HG02571 (cell line): Measurements from ENCODE around the gene HIVEP3.

Experiments used
- ATAC-seq: cut with Tn5 transposase; IDR thresholded peaks from one replicate; pipeline ENCODE4 v1.9.1; 2021; ENCODE audit warnings: mild to moderate bottlenecking, moderate library complexity; ENCODE audit not compliant: unreplicated experiment

HIVEP3 gene

GRCh38 chr1:41480204-41481108 lies 438.3 kb downstream of the HIVEP3 start:
- no peak for ATAC-seq

DNA sequence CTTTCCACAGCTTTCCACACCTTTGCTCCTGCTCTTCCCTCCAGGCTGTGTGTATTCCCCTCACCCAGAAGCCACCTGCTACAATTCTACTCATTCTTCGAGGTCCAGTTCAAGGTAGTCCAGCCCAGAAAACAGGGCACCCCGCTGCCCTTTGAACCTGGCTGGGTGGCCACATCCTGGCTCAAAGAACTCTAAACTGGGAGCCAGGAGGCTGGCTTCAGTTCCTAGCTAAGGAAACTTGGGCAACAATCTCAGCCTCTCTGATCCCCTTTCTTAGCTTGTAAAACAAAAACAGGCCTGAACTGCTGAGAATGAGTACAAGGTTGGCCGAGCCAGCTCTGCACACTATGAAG lies 438.9 kb downstream of the HIVEP3 start:
- ATAC-seq = no peak

GRCh38 chr1:41479000-41479807 lies 439.5 kb downstream of the HIVEP3 start:
- ATAC-seq = no peak

GRCh38 chr1:41478118-41478748 lies 440.5 kb downstream of the HIVEP3 start:
- ATAC-seq = no peak

GRCh38 chr1:41476807-41477361 lies 441.8 kb downstream of the HIVEP3 start:
- no peak for ATAC-seq

- ATAC-seq = no peak
These were observed 442.7 kb downstream of the HIVEP3 start for GRCh38 chr1:41475859-41476567.

DNA sequence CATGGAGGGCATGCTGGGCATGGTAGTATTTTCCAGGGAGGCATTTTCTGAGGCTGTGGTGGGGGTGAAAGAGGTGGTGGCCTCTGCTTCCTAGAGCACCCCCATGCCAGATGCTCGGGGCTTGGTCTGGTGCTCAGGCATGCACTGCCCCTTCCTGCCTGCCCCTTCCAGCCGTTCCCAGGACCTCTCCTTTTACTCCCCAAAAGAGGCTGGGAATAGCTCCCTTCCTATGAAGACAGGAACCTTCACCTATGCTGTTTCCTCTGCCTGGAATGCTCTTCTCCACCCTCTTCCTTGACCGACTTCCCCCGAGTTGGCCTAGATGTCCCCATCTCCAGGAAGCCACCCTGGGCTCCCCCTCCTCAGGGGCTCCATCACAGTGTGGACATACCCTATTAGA lies 443.4 kb downstream of the HIVEP3 start:
- ATAC-seq = no peak

DNA sequence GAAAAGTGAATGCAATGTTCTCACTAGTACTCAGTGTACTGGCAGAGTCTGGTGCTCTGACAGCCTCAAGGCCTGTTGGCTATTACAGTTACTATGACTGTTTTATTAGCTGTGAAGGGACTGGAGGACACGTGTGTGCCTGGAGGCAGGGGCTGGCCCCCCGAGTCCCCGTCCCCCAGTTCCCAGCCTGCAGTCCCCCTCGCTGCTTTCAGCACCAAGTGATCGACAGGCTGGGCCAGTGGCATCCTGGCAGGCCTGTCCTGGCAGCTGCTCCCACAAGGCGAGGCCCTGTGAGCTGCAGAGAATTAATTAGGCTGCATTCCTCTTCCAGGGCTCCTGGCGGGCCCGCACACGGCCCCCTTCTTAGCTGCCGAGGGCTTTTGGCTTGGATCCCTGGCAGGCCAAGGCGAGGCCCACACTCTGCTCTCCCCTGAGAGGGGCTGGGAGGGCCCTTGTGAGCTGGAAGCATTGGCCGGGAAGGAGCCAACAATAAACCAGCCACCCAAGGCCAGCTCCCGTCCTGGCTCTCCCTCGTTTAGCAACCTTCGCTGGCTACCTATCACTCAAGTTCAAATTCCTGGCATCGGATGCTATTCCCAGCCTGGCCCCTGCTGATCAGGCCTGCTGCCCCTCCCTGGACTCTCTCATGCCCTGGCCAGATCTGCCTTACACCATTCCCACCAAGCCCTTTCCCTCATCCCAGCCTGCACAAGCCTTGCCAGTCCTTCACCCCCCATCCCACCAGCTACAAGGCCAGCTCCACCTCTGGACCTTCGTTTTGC lies 444.0 kb downstream of the HIVEP3 start:
- ATAC-seq = no peak

DNA sequence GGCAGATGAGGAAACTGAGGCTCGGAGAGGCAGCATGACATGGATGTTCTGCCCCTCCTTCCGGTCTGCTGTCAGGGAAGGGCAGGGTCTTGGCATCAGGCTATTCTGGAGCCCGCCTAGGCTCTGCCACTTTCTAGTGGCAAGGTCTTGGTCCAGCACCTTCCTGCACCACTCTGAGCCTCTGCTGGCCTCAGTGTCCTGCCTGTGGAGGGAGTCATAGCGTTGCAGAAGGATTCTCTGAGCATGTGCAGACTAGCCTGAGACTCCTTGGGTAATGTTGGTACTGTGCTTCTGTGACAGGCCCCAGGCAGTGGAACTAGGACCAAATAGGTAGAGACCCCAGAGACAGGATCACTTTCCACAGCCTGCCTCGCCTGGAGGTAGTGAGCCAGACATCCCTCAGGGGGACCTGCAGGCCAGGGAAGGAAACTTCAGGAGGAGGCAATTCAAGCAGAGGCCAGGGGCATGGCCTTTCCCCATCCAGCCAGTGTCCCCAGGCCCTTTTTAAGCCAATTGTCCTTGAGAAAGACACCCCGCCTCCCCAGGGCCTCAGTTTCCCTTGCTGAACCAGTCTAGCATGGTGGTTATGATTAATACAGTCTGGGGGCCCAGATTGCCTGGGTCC lies 444.9 kb downstream of the HIVEP3 start:
- no peak for ATAC-seq

- no peak for ATAC-seq
These were observed 447.1 kb downstream of the HIVEP3 start for GRCh38 chr1:41471658-41472057.

DNA sequence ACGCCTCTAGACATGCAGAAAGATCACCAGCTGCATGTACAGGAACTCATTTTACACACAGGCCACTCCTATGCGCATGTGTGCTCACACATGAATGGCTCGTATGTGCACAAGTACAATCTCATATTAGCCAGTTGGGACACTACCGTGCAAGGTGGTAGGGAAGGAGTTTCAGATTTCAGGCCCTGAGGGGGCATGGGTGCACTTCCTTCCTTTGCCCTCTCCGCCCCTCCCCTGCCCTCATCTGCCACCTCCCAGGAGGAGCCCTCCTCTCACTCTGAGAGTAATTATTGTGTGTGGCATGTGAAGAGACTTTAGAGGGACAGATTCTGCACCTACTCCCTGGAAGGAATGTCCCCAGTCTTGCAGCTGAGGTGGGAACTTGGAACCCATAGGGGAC lies 449.0 kb downstream of the HIVEP3 start:
- no peak for ATAC-seq

- no peak for ATAC-seq
These were observed 450.5 kb downstream of the HIVEP3 start for GRCh38 chr1:41468122-41468762.

DNA sequence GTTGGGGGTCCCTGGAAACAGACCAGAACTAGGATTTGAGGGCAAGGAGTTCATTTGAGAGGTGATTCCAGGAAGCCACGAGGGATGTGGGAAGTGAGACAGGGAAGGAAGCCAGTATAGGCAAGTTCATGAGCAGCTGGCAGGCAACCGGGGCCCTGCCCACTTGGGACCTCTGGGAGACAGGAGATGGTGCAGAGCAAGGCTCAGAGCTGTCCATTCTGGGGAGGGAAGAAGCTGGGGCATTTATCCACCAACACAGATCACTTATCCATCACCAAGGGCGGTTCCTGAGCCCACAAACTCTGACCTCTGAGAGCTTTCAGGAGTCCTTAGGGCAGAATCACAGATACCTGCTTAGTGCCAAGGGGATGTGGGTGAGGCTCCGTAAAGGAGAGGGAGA lies 451.0 kb downstream of the HIVEP3 start:
- ATAC-seq = no peak

DNA sequence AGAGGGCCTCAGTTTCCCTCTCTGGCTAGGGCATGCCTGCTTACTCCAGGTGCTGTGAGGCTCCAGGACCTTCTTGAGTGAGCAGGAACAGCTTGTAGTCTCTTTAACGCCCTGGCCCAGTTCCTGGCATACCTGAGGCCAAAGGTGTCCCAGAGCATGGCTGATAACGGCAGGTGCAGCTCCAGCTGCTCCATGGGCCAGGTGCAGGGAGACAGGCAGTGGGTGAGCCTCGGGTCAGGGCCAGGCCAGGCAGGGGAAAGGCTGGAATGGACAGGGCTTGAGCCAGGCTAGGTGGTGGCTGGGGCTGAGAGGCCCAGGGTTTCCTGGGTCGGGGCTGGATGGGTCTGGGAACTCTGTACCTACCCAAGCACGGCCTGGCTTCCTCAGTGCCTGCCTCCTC lies 452.6 kb downstream of the HIVEP3 start:
- no peak for ATAC-seq

GRCh38 chr1:41465741-41466140 lies 453.0 kb downstream of the HIVEP3 start:
- ATAC-seq = no peak

- no peak for ATAC-seq
These were observed 453.8 kb downstream of the HIVEP3 start for GRCh38 chr1:41464885-41465284.

DNA sequence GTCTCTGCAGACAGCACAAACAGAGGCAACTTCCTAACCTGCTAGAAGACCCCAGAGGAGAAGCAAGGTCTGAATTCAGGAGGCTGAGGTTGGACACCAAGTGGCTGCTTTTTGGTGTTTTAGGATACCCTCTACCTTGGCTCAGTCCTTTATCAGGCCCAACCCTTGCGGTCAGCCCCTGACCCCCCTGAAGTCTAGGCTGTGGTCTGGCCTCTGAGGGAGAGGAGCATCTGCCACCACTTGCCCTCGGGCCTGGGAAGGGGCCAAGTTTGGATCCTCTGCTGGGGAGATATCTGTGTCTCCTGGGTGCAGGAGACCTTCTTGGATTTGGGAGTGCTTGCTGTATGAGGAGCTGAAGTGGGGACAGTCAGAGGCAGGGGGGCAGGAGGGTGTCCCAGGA lies 455.2 kb downstream of the HIVEP3 start:
- ATAC-seq = no peak

DNA sequence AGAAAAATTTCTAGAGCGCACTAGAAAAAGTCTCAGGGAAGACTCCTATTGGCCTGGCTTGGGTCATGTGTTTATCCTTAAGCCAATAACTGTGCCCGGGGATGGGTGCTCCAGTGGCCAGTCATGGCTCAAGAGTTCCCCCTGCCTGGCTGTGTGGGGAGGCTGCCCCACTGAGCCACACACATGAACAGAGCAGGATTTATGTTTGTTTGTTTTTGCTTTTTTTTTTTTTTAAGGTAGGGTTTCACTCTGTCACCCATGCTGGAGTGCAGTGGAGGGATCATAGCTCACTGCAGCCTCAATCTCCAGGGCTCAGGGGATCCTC lies 456.1 kb downstream of the HIVEP3 start:
- no peak for ATAC-seq
